DND-41 (cell line): ENCODE measurements around the gene PLXNA4.

Experiments used
- EZH2 ChIP-seq: IDR thresholded peaks from 3 replicates; pipeline ENCODE4 v1.6.1; 2012; ENCODE audit warnings: borderline replicate concordance, low read depth, mild to moderate bottlenecking, moderate library complexity, low read length, inconsistent platforms; ENCODE audit not compliant: severe bottlenecking
- TF ChIP-seq, protein P1 (sequence below): IDR thresholded peaks from 2 replicates; pipeline ENCODE4 v1.5.1; 2012; ENCODE audit warnings: borderline replicate concordance, low read length, moderate library complexity, mild to moderate bottlenecking; ENCODE audit not compliant: poor library complexity, severe bottlenecking; ENCODE audit errors: extremely low read depth

DNA sequence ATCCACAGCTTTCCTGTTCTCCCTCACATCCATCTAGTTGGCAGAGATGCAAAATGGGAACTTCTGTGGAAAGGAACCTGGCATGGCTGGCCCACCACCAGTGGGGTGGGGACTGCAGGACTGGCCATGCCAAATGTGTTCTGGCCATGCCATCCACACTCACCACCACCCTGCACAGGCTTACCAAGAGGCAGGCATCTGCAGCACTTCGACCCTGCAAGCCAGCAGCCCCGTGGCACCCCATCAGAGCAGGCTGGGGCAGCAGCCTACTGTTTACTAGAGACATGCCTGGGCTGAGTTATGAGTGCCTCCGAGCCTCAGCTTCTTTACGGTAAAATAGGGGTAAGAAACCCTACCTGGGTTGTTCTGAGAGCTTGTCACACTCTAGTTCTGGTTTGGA lies 313.1 kb downstream of the PLXNA4 start:
- TF ChIP-seq, protein P1, sequence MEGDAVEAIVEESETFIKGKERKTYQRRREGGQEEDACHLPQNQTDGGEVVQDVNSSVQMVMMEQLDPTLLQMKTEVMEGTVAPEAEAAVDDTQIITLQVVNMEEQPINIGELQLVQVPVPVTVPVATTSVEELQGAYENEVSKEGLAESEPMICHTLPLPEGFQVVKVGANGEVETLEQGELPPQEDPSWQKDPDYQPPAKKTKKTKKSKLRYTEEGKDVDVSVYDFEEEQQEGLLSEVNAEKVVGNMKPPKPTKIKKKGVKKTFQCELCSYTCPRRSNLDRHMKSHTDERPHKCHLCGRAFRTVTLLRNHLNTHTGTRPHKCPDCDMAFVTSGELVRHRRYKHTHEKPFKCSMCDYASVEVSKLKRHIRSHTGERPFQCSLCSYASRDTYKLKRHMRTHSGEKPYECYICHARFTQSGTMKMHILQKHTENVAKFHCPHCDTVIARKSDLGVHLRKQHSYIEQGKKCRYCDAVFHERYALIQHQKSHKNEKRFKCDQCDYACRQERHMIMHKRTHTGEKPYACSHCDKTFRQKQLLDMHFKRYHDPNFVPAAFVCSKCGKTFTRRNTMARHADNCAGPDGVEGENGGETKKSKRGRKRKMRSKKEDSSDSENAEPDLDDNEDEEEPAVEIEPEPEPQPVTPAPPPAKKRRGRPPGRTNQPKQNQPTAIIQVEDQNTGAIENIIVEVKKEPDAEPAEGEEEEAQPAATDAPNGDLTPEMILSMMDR: no peak
- no peak for TF ChIP-seq EZH2
